Measurements from ENCODE around the gene IRF2BPL. TPM values are rescaled to one million over a fixed set of nuclear protein-coding genes. Genes with fewer than 3 reads are reported as not detected.

Gene IRF2BPL
- total RNA-seq, 4 donors from 2014 or later, result 21.0 to 53.5 (median 32.5) TPM

- intact Hi-C loops (cut with DNase I; ENCODE audit: low total_unique reads) (no loop called here), in situ Hi-C loops (cut with MboI; ENCODE audit: low pct_ligation_motif_present in 1 of 4, low pct_unique_long_range_greater_than_20kb in 1 of 4, low sequenced_read_pairs in 3 of 4) (no loop called here)
- WGBS, 2 donors (ENCODE audit: low coverage in 1 of 2), result 94 to 100% methylated on average over 1 to 3 of the region's 3 CpGs
- H3K9me3 ChIP-seq, result no peaks in the 10 kb centered on the region
- H3K27me3 ChIP-seq, result no peaks in the 10 kb centered on the region
- no peaks in the 10 kb centered on the region for H3K36me3 ChIP-seq
- H3K4me1 ChIP-seq, result peaks cover 4 to 32% (median 8%) of the 10 kb centered on the region in 4 donors
- no peak for TF ChIP-seq POLR2A (IDR thresholded peaks at IDR 0.05)
- no peak for TF ChIP-seq EP300 (IDR thresholded peaks at IDR 0.05; ENCODE audit: low read depth)
- no peak for DNase-seq
- H3K27ac ChIP-seq, result no peak overlapping the region
- H3K4me3 ChIP-seq, result no peak overlapping the region
These were observed 43.5 kb upstream of the IRF2BPL start for GRCh38 chr14:77071938-77072388.

DNA sequence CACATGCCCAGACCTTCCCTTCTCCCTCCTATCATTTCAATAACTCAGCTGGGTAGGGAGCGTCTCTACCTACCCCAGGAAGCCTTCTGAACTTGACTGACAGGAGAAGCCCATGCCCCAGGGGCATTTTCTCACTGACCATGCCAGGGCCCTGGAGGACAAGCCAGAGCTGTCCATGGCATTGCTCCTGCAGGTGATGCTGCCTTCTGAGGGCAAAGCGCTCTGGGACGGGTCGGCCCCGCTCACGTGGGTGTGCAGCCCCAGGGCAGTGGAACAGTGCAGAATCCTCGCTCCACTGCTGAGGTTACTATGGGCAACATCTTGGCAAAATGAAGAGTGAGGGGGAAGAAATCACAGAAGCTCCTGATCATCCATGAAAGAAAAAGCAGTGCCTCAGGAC, 41.0 kb upstream of the IRF2BPL start:
- intact Hi-C loops (cut with DNase I; ENCODE audit: low total_unique reads) (loop anchor here (2.0 kb wide), 1 partner anchor 195 kb away; no protein-coding TSS in a partner anchor), in situ Hi-C loops (cut with MboI; ENCODE audit: low pct_ligation_motif_present in 1 of 4, low pct_unique_long_range_greater_than_20kb in 1 of 4, low sequenced_read_pairs in 3 of 4) (loop anchor here in 2 of 4 donors (5.0 to 10.0 kb wide), 3 partner anchors 155 to 197 kb away; no protein-coding TSS in a partner anchor)
- H3K27me3 ChIP-seq, result no peaks in the 10 kb centered on the region
- H3K4me1 ChIP-seq, result peaks cover 4 to 17% (median 7%) of the 10 kb centered on the region in 4 donors
- TF ChIP-seq CTCF (IDR thresholded peaks at IDR 0.05) (no peak), POLR2AphosphoS5 (IDR thresholded peaks at IDR 0.05) (no peak), EP300 (IDR thresholded peaks at IDR 0.05; ENCODE audit: low read depth) (no peak), POLR2A (IDR thresholded peaks at IDR 0.05) (no peak)
- H3K27ac ChIP-seq, result peak overlapping the region in 1 of 4 donors; percentile 34
- H3K4me3 ChIP-seq, result no peak overlapping the region
- no peak for DNase-seq
- H3K9me3 ChIP-seq, result no peaks in the 10 kb centered on the region
- H3K36me3 ChIP-seq, result no peaks in the 10 kb centered on the region
- WGBS, 2 donors (ENCODE audit: low coverage in 1 of 2), result 84 to 92% methylated on average over 5 to 7 of the region's 7 CpGs

DNA sequence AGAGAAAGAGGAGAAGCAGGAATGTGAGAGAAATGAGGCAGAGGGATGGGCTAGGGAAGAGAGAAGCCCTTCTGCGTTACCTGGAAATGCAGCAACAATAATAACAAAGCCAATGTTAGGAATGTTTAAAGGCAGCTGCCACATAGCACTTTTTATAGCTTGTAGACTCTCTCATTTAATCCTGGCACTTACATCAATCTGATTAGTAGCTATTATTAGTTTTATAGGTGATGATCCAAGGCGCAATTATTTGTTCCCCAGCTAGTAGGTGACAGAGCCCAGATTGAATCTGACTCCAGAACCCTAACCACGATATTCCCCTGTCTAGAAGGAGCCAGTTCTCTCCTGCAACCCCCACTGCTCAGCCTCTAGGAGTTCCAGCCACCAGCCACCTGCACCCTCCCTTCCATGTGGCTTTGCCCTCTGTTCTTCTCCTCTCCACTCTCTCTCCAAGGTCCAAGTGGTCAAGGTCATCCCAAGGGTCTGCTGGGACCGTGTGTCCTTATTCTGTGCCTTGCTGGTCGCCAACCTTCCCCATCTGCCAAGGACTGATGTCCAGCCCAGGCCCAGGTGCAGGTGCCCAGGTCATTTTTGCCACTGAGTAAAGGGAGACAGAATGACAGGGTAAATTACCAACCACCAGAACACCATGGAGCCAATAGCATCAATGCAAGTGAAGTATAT, 40.2 kb upstream of the IRF2BPL start:
- H3K4me3 ChIP-seq, result no peak overlapping the region
- intact Hi-C loops (cut with DNase I; ENCODE audit: low total_unique reads) (loop anchor here (2.0 kb wide), 1 partner anchor 194 kb away; no protein-coding TSS in a partner anchor), in situ Hi-C loops (cut with MboI; ENCODE audit: low pct_ligation_motif_present in 1 of 4, low pct_unique_long_range_greater_than_20kb in 1 of 4, low sequenced_read_pairs in 3 of 4) (loop anchor here in 2 of 4 donors (5.0 to 10.0 kb wide), 3 partner anchors 154 to 196 kb away; no protein-coding TSS in a partner anchor)
- H3K27ac ChIP-seq, result no peak overlapping the region
- WGBS, 2 donors (ENCODE audit: low coverage in 1 of 2), result 44 to 64% methylated on average over 2 to 5 of the region's 5 CpGs
- no peaks in the 10 kb centered on the region for H3K27me3 ChIP-seq
- H3K9me3 ChIP-seq, result no peaks in the 10 kb centered on the region
- TF ChIP-seq CTCF (IDR thresholded peaks at IDR 0.05) (no peak), POLR2AphosphoS5 (IDR thresholded peaks at IDR 0.05) (no peak), EP300 (IDR thresholded peaks at IDR 0.05; ENCODE audit: low read depth) (no peak), POLR2A (IDR thresholded peaks at IDR 0.05) (no peak)
- H3K36me3 ChIP-seq, result no peaks in the 10 kb centered on the region
- no peak for DNase-seq
- H3K4me1 ChIP-seq, result peaks cover 4 to 17% (median 7%) of the 10 kb centered on the region in 4 donors

GRCh38 chr14:77067632-77068516, 39.4 kb upstream of the IRF2BPL start:
- H3K4me1 ChIP-seq, result peaks cover 4 to 17% (median 7%) of the 10 kb centered on the region in 4 donors
- H3K36me3 ChIP-seq, result no peaks in the 10 kb centered on the region
- in situ Hi-C loops (cut with MboI; ENCODE audit: low pct_ligation_motif_present in 1 of 4, low pct_unique_long_range_greater_than_20kb in 1 of 4, low sequenced_read_pairs in 3 of 4) (loop anchor here in 2 of 4 donors (5.0 to 10.0 kb wide), 3 partner anchors 153 to 196 kb away; no protein-coding TSS in a partner anchor), intact Hi-C loops (cut with DNase I; ENCODE audit: low total_unique reads) (loop anchor here (2.0 kb wide), 1 partner anchor 193 kb away; no protein-coding TSS in a partner anchor)
- WGBS, 2 donors (ENCODE audit: low coverage in 1 of 2), result 33 to 49% methylated on average over 3 to 11 of the region's 11 CpGs
- TF ChIP-seq EP300 (IDR thresholded peaks at IDR 0.05; ENCODE audit: low read depth) (no peak), POLR2AphosphoS5 (IDR thresholded peaks at IDR 0.05) (no peak), POLR2A (IDR thresholded peaks at IDR 0.05) (no peak), CTCF (IDR thresholded peaks at IDR 0.05) (peak; percentile 73 to 89 (median 86))
- H3K27ac ChIP-seq, result no peak overlapping the region
- H3K4me3 ChIP-seq, result no peak overlapping the region
- no peaks in the 10 kb centered on the region for H3K27me3 ChIP-seq
- DNase-seq, result peak; percentile 78
- no peaks in the 10 kb centered on the region for H3K9me3 ChIP-seq

All from transverse colon (tissue), 4 donors.